NCI-H2081 (cell line): ENCODE data around the gene PYY.

ENCODE experiments used
- DNase-seq, 2 experiments: peaks; one replicate each; lab custom pipeline; 2025; lab: John Stamatoyannopoulos, UW

PYY gene

GRCh38 chr17:43915559-43915958, 38.2 kb downstream of the PYY start:
- DNase-seq = no peak

- DNase-seq = no peak
Measured at GRCh38 chr17:43914451-43914850, 39.3 kb downstream of the PYY start.

GRCh38 chr17:43913584-43913983, 40.2 kb downstream of the PYY start:
- no peak for DNase-seq

- DNase-seq = no peak
Measured at GRCh38 chr17:43912635-43913304, 41.0 kb downstream of the PYY start.

- DNase-seq = no peak
Measured at GRCh38 chr17:43911904-43912303, 41.8 kb downstream of the PYY start.

- DNase-seq = no peak
Measured at GRCh38 chr17:43909537-43910231, 44.1 kb downstream of the PYY start.

- DNase-seq = peak in 1 of 2 experiments; percentile 33
Measured at GRCh38 chr17:43907998-43908721, 45.6 kb downstream of the PYY start.

- DNase-seq = peak; percentile 22 to 42
Measured at GRCh38 chr17:43907425-43907981, 46.2 kb downstream of the PYY start, which contains the start of gene MPP2. Gene MPP2, minus strand, starts transcription at chr17:43907536. Its CDS starts 3,076 bp downstream, at chr17:43904460.

GRCh38 chr17:43906951-43907424, 46.8 kb downstream of the PYY start:
- no peak for DNase-seq

- peak in 1 of 2 experiments; percentile 47 for DNase-seq
Measured at GRCh38 chr17:43905985-43906852, 47.5 kb downstream of the PYY start.

GRCh38 chr17:43905400-43905984, 48.2 kb downstream of the PYY start:
- DNase-seq = peak; percentile 28 to 35
